ENCODE results near the gene PARP8. TPM values are rescaled to one million over a fixed set of nuclear protein-coding genes. Genes with fewer than 3 reads are reported as not detected.

Gene PARP8
- polyA plus RNA-seq, 1 donor (not counting 4 experiments of a cell fraction or from before 2014, with no cell fraction given): 29.1 TPM

DNA sequence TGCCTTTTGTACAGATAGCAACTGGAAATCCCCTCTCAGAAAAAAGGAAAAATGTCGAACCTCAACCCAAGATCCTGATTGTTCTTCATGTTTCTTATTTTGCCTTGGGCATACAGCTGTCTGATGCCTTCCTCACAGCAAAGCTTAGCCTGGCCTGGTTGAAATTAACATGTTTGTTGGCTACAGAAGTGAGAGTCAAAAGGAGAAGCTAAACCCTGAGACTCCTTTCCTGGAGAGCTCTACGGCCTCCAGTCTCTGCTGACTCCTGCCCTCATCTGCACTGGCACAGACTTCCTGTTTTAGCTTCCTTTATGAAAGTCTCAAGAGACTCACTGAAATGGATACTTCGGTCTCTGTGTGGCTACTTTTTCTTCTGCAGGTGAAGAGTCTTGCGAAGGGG lies 186.7 kb downstream of the PARP8 start:
- Histone ChIP-seq H3K4me1 (ENCODE audit: control insufficient read depth, extremely low read depth, insufficient read depth, low read length) (no peaks in the 10 kb centered on the region), H3K27ac (ENCODE audit: control insufficient read depth, insufficient read depth, low read length) (no peak overlapping the region), H3K9me1 (ENCODE audit: control insufficient read depth, extremely low read depth, insufficient read depth, low read length) (no peaks in the 10 kb centered on the region), H3K9ac (ENCODE audit: control insufficient read depth, extremely low read depth, insufficient read depth, low read length) (no peak overlapping the region), H3K4me2 (ENCODE audit: control insufficient read depth, extremely low read depth, insufficient read depth, low read depth, low read length) (no peak overlapping the region), H3K27me3 (ENCODE audit: control insufficient read depth, extremely low read depth, insufficient read depth, low read length) (no peaks in the 10 kb centered on the region), H3K36me3 (ENCODE audit: control insufficient read depth in 2 of 2, extremely low read depth in 1 of 2, insufficient read depth in 2 of 2, low read length in 2 of 2) (no peaks in the 10 kb centered on the region), H3K79me2 (ENCODE audit: control insufficient read depth, insufficient read depth, low read length) (no peaks in the 10 kb centered on the region), H3K4me3 (ENCODE audit: control insufficient read depth in 2 of 3, extremely low read depth in 1 of 3, insufficient read depth in 2 of 3, low read depth in 1 of 3, low read length in 3 of 3) (no peak overlapping the region), H3K9me3 (ENCODE audit: control insufficient read depth, low read depth, low read length) (no peaks in the 10 kb centered on the region), H4K20me1 (ENCODE audit: control insufficient read depth, extremely low read depth, insufficient read depth, low read length) (no peaks in the 10 kb centered on the region), H2AFZ (ENCODE audit: control insufficient read depth, low read length) (no peak overlapping the region)
- DNase-seq (ENCODE audit: low read depth, low spot score): no peak
- FAIRE-seq: no peak
- no peak for TF ChIP-seq EZH2 (IDR thresholded peaks at IDR 0.05; ENCODE audit: low read length)
- TF ChIP-seq, protein P1, sequence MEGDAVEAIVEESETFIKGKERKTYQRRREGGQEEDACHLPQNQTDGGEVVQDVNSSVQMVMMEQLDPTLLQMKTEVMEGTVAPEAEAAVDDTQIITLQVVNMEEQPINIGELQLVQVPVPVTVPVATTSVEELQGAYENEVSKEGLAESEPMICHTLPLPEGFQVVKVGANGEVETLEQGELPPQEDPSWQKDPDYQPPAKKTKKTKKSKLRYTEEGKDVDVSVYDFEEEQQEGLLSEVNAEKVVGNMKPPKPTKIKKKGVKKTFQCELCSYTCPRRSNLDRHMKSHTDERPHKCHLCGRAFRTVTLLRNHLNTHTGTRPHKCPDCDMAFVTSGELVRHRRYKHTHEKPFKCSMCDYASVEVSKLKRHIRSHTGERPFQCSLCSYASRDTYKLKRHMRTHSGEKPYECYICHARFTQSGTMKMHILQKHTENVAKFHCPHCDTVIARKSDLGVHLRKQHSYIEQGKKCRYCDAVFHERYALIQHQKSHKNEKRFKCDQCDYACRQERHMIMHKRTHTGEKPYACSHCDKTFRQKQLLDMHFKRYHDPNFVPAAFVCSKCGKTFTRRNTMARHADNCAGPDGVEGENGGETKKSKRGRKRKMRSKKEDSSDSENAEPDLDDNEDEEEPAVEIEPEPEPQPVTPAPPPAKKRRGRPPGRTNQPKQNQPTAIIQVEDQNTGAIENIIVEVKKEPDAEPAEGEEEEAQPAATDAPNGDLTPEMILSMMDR (optimal IDR thresholded peaks at IDR 0.05 in 1 of 3, IDR thresholded peaks at IDR 0.05 in 1 of 3, conservative IDR thresholded peaks at IDR 0.05 in 1 of 3; ENCODE audit: extremely low read depth in 1 of 3, insufficient read depth in 2 of 3, low read length in 3 of 3): no peak
- dilution Hi-C loops (cut with MboI; ENCODE audit: extremely low pct_ligation_motif_present, low sequenced_read_pairs): no loop called here

DNA sequence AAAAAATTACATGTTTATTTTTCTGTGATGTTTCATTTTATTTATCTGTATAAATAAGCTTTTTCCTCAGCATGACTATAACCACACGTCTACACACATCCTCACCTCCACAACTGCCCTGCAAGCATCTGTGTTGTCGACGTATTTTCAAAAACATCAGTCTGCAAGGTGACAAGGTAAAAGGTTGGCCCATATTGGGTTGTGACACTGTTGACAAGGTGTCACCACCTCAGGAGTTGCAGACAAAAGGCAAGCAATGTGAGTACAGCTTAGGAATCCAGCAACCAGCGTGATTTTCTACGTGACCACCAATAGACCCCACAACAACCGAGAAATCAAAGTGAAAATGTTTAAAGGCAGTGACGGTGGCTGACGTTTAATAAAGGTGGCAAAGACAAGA lies 187.6 kb downstream of the PARP8 start:
- no peaks in the 10 kb centered on the region for H3K27me3 ChIP-seq (ENCODE audit: control insufficient read depth, extremely low read depth, insufficient read depth, low read length)
- no peaks in the 10 kb centered on the region for H3K4me1 ChIP-seq (ENCODE audit: control insufficient read depth, extremely low read depth, insufficient read depth, low read length)
- no peak overlapping the region for H3K9ac ChIP-seq (ENCODE audit: control insufficient read depth, extremely low read depth, insufficient read depth, low read length)
- no peaks in the 10 kb centered on the region for H4K20me1 ChIP-seq (ENCODE audit: control insufficient read depth, extremely low read depth, insufficient read depth, low read length)
- FAIRE-seq (no peak), DNase-seq (ENCODE audit: low read depth, low spot score) (no peak)
- H3K4me2 ChIP-seq (ENCODE audit: control insufficient read depth, extremely low read depth, insufficient read depth, low read depth, low read length): no peak overlapping the region
- no peak overlapping the region for H2AFZ ChIP-seq (ENCODE audit: control insufficient read depth, low read length)
- no peaks in the 10 kb centered on the region for H3K9me1 ChIP-seq (ENCODE audit: control insufficient read depth, extremely low read depth, insufficient read depth, low read length)
- dilution Hi-C loops (cut with MboI; ENCODE audit: extremely low pct_ligation_motif_present, low sequenced_read_pairs): no loop called here
- no peak overlapping the region for H3K4me3 ChIP-seq (ENCODE audit: control insufficient read depth in 2 of 3, extremely low read depth in 1 of 3, insufficient read depth in 2 of 3, low read depth in 1 of 3, low read length in 3 of 3)
- no peak overlapping the region for H3K27ac ChIP-seq (ENCODE audit: control insufficient read depth, insufficient read depth, low read length)
- TF ChIP-seq, protein P1 (optimal IDR thresholded peaks at IDR 0.05 in 1 of 3, IDR thresholded peaks at IDR 0.05 in 1 of 3, conservative IDR thresholded peaks at IDR 0.05 in 1 of 3; ENCODE audit: extremely low read depth in 1 of 3, insufficient read depth in 2 of 3, low read length in 3 of 3): no peak
- no peak for TF ChIP-seq EZH2 (IDR thresholded peaks at IDR 0.05; ENCODE audit: low read length)
- H3K36me3 ChIP-seq (ENCODE audit: control insufficient read depth in 2 of 2, extremely low read depth in 1 of 2, insufficient read depth in 2 of 2, low read length in 2 of 2): no peaks in the 10 kb centered on the region
- H3K9me3 ChIP-seq (ENCODE audit: control insufficient read depth, low read depth, low read length): no peaks in the 10 kb centered on the region
- H3K79me2 ChIP-seq (ENCODE audit: control insufficient read depth, insufficient read depth, low read length): no peaks in the 10 kb centered on the region
